Measurements from ENCODE around the gene C10orf67.

The C10orf67 gene

GRCh38 chr10:23194471-23194965 is 150.1 kb downstream of the C10orf67 start:
- no peak overlapping the region for H3K4me3 ChIP-seq (ENCODE audit: low read depth, low read length)
- DNase-seq (ENCODE audit: low read depth) = no peak
- no peak for TF ChIP-seq CTCF (IDR thresholded peaks at IDR 0.05; ENCODE audit: low read depth, low read length, missing control alignments)
- in situ Hi-C loops (cut with HindIII; ENCODE audit: low sequenced_read_pairs) = no loop called here

GRCh38 chr10:23193435-23194074 is 151.0 kb downstream of the C10orf67 start:
- no peak for DNase-seq (ENCODE audit: low read depth)
- in situ Hi-C loops (cut with HindIII; ENCODE audit: low sequenced_read_pairs) = no loop called here
- no peak overlapping the region for H3K4me3 ChIP-seq (ENCODE audit: low read depth, low read length)
- no peak for TF ChIP-seq CTCF (IDR thresholded peaks at IDR 0.05; ENCODE audit: low read depth, low read length, missing control alignments)

- no peak for DNase-seq (ENCODE audit: low read depth)
- no peak for TF ChIP-seq CTCF (IDR thresholded peaks at IDR 0.05; ENCODE audit: low read depth, low read length, missing control alignments)
- no peak overlapping the region for H3K4me3 ChIP-seq (ENCODE audit: low read depth, low read length)
- in situ Hi-C loops (cut with HindIII; ENCODE audit: low sequenced_read_pairs) = no loop called here
Observed at GRCh38 chr10:23192712-23193434, 151.7 kb downstream of the C10orf67 start.

GRCh38 chr10:23191764-23192711 is 152.6 kb downstream of the C10orf67 start, which contains the start of gene PTF1A:
Gene PTF1A, plus strand, starts transcription at chr10:23192312. Its CDS starts 219 bp downstream, at chr10:23192531.
- TF ChIP-seq CTCF (IDR thresholded peaks at IDR 0.05; ENCODE audit: low read depth, low read length, missing control alignments) = no peak
- H3K4me3 ChIP-seq (ENCODE audit: low read depth, low read length) = no peak within 1 kb of the TSS
- no peak for DNase-seq (ENCODE audit: low read depth)
- in situ Hi-C loops (cut with HindIII; ENCODE audit: low sequenced_read_pairs) = no loop called here

- no peak for TF ChIP-seq CTCF (IDR thresholded peaks at IDR 0.05; ENCODE audit: low read depth, low read length, missing control alignments)
- in situ Hi-C loops (cut with HindIII; ENCODE audit: low sequenced_read_pairs) = no loop called here
Observed at GRCh38 chr10:23190872-23191763, 153.5 kb downstream of the C10orf67 start.

More at GRCh38 chr10:23190872-23191763, 153.5 kb downstream of the C10orf67 start:
- no peak for DNase-seq (ENCODE audit: low read depth)
- H3K4me3 ChIP-seq (ENCODE audit: low read depth, low read length) = no peak overlapping the region

Measured in astrocyte of the cerebellum (primary cell).